ENCODE measurements around the gene CLPTM1.
"Not testable (repeated sequence)": the region's sequence is repeated elsewhere in the genome, so short reads cannot be mapped to it uniquely, and the experiment has no call there.

The CLPTM1 gene, protein sequence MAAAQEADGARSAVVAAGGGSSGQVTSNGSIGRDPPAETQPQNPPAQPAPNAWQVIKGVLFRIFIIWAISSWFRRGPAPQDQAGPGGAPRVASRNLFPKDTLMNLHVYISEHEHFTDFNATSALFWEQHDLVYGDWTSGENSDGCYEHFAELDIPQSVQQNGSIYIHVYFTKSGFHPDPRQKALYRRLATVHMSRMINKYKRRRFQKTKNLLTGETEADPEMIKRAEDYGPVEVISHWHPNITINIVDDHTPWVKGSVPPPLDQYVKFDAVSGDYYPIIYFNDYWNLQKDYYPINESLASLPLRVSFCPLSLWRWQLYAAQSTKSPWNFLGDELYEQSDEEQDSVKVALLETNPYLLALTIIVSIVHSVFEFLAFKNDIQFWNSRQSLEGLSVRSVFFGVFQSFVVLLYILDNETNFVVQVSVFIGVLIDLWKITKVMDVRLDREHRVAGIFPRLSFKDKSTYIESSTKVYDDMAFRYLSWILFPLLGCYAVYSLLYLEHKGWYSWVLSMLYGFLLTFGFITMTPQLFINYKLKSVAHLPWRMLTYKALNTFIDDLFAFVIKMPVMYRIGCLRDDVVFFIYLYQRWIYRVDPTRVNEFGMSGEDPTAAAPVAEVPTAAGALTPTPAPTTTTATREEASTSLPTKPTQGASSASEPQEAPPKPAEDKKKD

DNA sequence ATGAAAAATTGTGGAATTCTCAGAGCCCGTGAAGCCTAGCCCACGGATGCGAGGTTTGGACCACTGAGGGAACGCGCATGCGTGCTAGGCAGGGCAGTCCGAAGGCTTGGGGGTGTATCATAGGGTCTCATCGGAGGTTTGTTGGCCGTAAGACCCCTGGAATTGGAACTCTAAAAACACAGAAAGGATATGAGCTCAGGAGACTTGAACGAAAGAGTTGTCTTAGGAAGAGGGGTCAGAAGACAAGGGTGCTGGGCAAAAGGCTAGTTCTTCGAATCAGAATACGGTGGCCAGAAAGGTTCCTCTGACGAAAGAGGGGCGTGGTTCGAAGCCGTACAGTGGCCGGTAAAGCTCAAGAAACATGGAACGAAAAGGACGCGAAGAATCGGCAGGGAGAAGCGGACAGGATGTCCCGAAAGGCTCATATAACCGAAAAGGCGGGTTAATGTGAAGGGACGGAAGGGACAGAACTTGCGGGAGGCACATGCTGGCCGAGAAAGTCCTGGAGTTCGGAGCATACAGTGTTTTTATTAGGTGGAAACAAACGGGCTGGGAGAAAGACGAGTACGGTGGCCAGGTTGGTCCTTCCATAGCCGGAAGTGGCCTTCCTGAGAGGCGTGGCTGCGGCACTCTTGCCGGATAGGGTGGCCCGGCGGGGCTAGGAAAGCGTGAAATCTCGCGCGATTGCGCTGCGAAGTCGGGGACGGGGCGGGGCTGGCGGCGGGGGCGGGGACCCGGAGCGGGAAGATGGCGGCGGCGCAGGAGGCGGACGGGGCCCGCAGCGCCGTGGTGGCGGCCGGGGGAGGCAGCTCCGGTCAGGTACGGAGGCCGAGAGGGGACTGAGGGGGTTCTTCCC lies at the start of gene CLPTM1:
TSS of gene CLPTM1 (plus strand) at position 732 of the 856 bp plus-strand sequence. CDS start at position 748, 16 bp downstream.
- peak; percentile 98 for DNase-seq (ENCODE audit: low read depth, low spot score)

DNA sequence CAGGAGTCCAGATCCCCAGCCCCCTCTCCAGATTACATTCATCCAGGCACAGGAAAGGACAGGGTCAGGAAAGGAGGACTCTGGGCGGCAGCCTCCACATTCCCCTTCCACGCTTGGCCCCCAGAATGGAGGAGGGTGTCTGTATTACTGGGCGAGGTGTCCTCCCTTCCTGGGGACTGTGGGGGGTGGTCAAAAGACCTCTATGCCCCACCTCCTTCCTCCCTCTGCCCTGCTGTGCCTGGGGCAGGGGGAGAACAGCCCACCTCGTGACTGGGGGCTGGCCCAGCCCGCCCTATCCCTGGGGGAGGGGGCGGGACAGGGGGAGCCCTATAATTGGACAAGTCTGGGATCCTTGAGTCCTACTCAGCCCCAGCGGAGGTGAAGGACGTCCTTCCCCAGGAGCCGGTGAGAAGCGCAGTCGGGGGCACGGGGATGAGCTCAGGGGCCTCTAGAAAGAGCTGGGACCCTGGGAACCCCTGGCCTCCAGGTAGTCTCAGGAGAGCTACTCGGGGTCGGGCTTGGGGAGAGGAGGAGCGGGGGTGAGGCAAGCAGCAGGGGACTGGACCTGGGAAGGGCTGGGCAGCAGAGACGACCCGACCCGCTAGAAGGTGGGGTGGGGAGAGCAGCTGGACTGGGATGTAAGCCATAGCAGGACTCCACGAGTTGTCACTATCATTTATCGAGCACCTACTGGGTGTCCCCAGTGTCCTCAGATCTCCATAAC lies 49.6 kb upstream of the CLPTM1 start, which contains the start of gene APOE:
TSS of gene APOE (plus strand) at position 360 of the 724 bp plus-strand sequence. CDS start 829 bp downstream, outside the sequence.
- DNase-seq (ENCODE audit: low read depth, low spot score), result peak; percentile 49

DNA sequence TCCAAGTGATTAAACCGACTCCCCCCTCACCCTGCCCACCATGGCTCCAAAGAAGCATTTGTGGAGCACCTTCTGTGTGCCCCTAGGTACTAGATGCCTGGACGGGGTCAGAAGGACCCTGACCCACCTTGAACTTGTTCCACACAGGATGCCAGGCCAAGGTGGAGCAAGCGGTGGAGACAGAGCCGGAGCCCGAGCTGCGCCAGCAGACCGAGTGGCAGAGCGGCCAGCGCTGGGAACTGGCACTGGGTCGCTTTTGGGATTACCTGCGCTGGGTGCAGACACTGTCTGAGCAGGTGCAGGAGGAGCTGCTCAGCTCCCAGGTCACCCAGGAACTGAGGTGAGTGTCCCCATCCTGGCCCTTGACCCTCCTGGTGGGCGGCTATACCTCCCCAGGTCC lies 47.6 kb upstream of the CLPTM1 start:
- no peak for DNase-seq (ENCODE audit: low read depth, low spot score)

DNA sequence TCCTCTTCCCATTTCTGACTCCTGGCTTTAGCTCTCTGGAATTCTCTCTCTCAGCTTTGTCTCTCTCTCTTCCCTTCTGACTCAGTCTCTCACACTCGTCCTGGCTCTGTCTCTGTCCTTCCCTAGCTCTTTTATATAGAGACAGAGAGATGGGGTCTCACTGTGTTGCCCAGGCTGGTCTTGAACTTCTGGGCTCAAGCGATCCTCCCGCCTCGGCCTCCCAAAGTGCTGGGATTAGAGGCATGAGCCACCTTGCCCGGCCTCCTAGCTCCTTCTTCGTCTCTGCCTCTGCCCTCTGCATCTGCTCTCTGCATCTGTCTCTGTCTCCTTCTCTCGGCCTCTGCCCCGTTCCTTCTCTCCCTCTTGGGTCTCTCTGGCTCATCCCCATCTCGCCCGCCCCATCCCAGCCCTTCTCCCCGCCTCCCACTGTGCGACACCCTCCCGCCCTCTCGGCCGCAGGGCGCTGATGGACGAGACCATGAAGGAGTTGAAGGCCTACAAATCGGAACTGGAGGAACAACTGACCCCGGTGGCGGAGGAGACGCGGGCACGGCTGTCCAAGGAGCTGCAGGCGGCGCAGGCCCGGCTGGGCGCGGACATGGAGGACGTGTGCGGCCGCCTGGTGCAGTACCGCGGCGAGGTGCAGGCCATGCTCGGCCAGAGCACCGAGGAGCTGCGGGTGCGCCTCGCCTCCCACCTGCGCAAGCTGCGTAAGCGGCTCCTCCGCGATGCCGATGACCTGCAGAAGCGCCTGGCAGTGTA lies 46.9 kb upstream of the CLPTM1 start:
- no peak for DNase-seq (ENCODE audit: low read depth, low spot score)

DNA sequence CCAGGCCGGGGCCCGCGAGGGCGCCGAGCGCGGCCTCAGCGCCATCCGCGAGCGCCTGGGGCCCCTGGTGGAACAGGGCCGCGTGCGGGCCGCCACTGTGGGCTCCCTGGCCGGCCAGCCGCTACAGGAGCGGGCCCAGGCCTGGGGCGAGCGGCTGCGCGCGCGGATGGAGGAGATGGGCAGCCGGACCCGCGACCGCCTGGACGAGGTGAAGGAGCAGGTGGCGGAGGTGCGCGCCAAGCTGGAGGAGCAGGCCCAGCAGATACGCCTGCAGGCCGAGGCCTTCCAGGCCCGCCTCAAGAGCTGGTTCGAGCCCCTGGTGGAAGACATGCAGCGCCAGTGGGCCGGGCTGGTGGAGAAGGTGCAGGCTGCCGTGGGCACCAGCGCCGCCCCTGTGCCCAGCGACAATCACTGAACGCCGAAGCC lies 46.3 kb upstream of the CLPTM1 start:
- no peak for DNase-seq (ENCODE audit: low read depth, low spot score)

DNA sequence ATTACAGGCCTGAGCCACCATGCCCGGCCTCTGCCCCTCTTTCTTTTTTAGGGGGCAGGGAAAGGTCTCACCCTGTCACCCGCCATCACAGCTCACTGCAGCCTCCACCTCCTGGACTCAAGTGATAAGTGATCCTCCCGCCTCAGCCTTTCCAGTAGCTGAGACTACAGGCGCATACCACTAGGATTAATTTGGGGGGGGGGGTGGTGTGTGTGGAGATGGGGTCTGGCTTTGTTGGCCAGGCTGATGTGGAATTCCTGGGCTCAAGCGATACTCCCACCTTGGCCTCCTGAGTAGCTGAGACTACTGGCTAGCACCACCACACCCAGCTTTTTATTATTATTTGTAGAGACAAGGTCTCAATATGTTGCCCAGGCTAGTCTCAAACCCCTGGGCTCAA lies 45.4 kb upstream of the CLPTM1 start:
- no peak for DNase-seq (ENCODE audit: low read depth, low spot score)

DNA sequence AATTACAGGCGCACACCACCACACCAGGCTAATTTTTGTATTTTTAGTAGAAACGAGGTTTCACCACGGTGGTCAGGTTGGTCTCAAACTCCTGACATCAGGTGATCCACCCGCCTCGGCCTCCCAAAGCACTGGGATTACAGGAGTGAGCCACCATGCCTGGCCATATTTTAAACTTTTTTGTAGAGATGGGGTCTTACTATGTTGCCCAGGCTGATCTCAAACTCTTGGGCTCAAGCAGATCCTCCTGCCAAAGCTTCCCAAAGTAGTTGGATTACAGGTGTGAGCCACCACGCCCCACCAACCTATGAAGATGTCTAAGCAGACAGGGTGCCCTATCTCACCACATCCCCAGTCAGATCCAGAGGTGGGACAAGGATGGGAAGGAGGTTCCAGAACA lies 43.3 kb upstream of the CLPTM1 start:
- DNase-seq (ENCODE audit: low read depth, low spot score), result not testable (repeated sequence)

DNA sequence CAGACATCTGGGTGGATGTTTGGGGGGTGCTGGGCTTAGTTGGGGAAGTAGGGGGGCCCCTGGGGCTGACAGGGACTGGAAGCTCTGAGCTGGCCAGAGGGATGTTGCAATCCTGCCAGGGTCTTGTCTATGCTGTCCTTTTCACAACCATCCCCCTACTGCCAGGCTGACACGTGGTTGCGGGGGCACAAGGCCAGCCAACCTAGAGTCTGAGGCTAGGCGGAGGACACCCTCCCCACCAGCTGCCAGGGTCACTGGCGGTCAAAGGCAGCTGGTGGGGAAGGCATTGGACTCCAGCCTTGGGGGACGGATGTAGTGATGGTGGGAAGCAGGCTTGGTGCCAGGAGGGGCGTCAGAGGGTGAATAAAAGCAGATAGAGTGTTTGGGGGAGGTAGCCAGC lies 42.3 kb upstream of the CLPTM1 start:
- no peak for DNase-seq (ENCODE audit: low read depth, low spot score)

DNA sequence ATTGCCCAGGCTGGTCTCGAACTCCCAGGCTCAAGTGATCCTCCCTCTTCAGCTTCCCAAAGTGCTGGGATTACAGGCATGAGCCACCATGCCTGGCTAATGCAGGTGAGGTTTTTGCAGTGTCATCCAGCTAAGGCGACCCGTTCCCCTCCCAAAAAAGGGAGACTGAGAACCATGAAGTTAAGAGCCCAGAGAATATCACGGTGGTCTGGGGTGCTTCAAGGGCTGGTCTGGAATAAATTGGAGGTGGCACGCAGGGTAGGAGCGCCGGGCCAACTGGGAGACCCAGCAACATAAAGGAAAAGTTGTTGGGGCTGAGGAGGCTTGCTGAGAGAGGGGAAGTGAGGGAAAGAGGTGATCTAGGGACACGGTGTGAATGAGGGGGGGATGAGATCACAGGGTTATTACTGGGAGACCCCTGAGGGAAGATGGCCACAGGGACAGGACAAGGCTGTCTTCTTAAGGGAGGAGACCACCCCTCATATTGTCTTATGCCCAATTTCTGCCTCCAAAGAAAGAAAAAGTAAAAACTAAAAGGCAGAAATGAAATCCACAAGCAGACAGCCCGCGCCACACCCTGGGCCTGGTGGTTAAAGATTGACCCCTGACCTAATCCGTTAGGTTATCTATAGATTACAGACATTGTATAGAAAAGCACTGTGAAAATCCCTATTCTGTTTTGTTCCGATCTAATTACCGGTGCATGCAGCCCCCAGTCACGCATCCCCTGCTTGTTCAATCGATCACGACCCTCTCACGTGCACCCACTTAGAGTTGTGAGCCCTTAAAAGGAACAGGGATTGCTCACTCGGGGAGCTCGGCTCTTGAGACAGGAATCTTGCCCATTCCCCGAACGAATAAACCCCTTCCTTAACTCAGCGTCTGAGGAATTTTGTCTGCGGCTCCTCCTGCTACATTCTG lies 41.4 kb upstream of the CLPTM1 start:
- DNase-seq (ENCODE audit: low read depth, low spot score), result not testable (repeated sequence)

DNA sequence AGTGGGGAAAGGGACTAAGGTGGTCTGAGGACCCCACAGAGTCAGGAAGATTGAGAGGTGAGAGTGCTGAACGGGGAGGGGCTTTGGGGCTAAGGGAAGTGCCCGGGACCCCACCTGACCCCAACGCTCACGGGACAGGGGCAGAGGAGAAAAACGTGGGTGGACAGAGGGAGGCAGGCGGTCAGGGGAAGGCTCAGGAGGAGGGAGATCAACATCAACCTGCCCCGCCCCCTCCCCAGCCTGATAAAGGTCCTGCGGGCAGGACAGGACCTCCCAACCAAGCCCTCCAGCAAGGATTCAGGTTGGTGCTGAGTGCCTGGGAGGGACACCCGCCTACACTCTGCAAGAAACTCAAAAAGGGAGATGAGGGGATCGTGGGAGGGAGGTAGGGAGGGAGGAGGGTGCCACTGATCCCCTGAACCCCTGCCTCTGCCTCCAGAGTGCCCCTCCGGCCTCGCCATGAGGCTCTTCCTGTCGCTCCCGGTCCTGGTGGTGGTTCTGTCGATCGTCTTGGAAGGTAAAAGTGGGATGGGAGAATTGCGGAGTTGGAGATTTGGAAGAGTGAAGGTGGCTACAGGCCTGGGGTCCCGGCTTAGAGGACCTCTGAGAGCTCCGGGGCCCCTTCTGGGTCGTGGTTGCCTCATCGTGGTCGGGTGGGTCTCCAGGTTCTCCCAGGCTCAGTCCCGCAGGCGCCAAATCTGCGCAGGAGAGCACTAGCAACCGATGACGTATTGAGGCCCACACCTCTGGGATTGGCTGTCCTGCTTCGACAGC lies 40.6 kb upstream of the CLPTM1 start, which contains the start of gene APOC1:
TSS of gene APOC1 (plus strand) at position 176 of the 774 bp plus-strand sequence. CDS start at position 460, 284 bp downstream.
- DNase-seq (ENCODE audit: low read depth, low spot score), result peak; percentile 91

DNA sequence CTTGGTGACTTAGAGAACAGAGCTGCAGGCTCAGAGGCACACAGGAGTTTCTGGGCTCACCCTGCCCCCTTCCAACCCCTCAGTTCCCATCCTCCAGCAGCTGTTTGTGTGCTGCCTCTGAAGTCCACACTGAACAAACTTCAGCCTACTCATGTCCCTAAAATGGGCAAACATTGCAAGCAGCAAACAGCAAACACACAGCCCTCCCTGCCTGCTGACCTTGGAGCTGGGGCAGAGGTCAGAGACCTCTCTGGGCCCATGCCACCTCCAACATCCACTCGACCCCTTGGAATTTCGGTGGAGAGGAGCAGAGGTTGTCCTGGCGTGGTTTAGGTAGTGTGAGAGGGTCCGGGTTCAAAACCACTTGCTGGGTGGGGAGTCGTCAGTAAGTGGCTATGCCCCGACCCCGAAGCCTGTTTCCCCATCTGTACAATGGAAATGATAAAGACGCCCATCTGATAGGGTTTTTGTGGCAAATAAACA lies 30.9 kb upstream of the CLPTM1 start:
- no peak for DNase-seq (ENCODE audit: low read depth, low spot score)

DNA sequence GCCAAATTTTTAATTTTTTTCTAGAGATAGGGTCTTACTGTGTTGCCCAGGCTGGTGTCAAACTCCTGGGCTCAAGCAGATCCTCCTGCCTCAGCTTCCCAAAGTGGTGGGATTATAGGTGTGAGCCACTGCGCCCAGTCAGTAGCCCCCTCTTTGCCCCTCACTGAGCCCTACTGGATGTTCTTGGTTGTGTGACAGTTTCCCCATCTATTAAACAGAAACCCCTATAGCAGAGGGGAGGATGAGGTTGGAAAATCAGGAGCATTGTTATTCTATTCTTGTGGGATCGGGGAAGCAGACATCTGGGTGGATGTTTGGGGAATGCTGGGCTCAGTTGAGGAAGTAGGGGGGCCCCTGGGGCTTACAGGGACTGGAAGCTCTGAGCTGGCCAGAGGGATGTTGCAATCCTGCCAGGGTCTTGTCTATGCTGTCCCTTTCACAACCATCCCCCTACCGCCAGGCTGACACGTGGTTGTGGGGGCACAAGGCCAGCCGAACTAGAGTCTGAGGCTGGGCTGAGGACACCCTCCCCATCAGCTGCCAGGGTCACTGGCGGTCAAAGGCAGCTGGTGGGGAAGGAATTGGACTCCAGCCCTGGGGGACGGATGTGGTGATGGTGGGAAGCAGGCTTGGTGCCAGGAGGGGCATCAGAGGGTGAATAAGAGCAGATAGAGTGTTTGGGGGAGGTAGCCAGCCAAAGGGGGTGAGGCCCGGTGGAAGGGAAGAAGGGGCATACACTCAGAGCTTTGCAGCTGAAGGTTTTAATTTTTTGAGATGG lies 29.9 kb upstream of the CLPTM1 start:
- peak; percentile 19 for DNase-seq (ENCODE audit: low read depth, low spot score)

DNA sequence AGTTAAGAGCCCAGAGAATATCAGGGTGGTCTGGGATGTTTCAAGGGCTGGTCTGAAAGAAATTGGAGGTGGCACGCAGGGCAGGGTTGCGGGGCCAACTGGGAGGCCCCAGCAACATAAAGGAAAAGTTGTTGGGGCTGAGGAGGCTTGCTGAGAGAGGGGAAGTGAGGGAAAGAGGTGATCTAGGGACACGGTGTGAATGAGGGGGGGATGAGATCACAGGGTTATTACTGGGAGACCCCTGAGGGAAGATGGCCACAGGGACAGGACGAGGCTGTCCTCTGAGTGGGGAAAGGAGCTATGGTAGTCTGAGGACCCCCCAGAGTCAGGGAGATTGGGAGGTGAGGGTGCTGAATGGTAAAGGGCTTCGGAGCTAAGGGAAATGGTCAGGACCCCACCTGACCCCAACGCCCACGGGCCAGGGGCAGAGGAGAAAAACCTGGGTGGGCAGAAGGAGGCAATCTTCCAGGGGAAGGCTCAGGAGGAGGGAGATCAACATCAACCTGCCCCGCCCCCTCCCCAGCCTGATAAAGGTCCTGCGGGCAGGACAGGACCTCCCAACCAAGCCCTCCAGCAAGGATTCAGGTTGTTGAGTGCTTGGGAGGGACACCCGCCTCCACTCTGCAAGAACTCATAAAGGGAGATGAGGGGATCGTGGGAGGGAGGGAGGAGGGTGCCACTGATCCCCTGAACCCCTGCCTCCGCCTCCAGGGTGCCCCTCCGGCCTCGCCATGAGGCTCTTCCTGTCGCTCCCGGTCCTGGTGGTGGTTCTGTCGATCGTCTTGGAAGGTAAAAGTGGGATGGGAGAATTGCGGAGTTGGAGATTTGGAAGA lies 28.7 kb upstream of the CLPTM1 start:
- DNase-seq (ENCODE audit: low read depth, low spot score), result not testable (repeated sequence)

DNA sequence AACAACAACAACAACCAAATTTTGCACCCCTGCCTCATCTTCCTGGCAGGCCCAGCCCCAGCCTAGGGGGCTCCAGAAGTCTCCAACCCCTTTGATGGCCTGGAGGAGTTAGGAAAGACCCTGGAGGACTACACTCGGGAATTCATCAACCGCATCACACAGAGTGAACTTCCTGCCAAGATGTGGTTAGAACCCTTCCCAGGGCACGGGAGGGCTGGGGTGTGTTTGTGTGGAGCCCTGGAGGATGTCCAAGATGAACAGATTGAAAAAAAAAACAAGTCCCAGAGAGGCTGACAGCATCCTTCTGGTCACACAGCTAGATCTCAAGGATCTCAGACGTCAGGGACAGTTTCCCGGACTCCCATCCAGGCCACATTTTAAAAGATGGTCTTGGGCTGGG lies 27.4 kb upstream of the CLPTM1 start:
- DNase-seq (ENCODE audit: low read depth, low spot score), result peak; percentile 68

DNA sequence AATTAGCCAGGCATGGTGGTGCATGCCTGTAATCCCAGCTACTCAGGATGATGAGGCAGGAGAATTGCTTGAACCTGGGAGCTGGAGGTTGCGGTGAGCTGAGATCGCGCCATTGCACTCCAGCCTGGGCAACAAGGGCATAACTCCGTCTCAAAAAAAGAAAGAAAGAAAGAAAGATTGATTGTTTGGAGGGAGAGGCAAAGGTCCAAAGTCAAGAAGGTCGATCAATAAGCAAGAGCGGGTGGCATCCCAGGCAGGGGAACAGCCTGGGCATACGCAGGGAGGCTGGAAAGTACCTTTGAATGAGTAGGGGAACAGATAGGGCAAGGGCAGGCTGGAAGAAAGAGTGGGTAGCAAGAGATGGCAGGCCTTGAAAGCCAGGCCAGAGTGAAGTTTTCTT lies 25.1 kb upstream of the CLPTM1 start:
- no peak for DNase-seq (ENCODE audit: low read depth, low spot score)

DNA sequence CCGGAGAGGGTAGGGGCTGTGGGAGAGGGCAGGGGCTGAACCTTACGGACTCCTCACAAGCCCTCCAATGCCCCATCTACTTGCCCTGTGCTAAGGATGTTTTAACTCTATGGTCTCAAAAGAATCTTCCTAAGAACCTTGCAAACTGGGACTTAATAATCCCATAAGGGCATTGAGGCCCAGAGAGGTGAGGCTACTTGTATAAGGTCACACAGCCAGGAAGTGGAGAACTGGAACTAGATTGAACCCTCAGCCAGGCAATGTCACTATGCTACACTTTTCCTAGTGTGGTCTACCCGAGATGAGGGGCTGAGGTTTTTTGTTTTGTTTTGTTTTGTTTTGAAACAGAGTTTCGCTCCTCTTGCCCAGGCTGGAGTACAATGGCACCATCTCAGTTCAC lies 23.6 kb upstream of the CLPTM1 start:
- no peak for DNase-seq (ENCODE audit: low read depth, low spot score)

DNA sequence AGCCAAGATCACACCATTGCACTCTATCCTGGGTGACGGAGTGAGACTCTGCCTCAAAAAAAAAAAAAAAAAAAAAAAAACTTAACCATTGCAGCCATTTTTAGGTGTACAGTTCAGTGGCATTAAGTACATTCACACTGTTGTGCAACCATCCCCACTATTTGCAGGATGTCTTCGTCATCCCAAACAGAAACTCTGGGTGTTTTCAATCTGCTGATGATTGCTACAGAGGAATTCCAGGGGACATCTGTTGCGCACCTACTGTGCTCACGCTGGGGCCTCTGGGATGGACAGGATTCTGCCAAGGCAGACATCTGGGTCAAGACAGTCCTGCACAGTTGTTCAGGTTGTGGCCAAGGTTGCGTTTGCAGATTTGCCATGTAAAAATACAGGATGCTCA lies 15.5 kb upstream of the CLPTM1 start:
- DNase-seq (ENCODE audit: low read depth, low spot score), result no peak

Measured in astrocyte of the hippocampus (primary cell).